ENCODE measurements around the gene GASK1A. TPM values are rescaled to one million over a fixed set of nuclear protein-coding genes. Genes with fewer than 3 reads are reported as not detected.

The GASK1A gene
- total and polyA plus RNA-seq, 2 experiments from 2014 or later: 2.6 to 11.1 TPM

DNA sequence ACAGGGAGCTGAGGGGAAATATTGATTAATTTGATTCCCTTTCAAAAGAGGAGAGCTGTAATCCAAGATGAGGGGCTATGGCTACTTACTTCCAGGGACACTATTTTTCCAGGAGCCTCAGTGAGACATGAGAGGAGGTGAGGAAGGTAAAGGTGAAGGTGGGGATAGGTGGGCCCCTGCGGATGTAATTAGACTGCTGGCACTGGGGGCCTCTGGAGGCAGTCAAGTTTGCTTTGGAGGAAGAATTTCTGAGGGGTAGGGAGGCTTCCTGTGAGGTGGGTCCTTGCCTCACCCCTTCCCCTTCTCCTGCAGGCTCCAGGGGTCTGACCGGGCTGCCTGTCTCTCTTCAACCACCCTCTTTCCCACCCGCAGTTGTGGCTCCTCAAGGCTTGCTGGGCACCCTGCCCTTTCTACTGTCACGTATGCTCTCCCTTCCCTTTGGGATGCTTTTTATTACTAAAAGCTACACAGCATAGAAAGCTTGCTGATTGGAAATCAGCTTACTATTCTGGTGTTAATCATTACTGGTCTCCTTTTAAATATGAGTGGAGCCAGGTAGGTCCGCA is 22.5 kb downstream of the GASK1A start:
- Histone ChIP-seq H2AFZ (no peak overlapping the region), H3K79me2 (replicated peaks; ENCODE audit: insufficient read depth) (no peaks in the 10 kb centered on the region), H3K4me1 (ENCODE audit: insufficient read depth) (peaks cover 7% of the 10 kb centered on the region; the same call in 1 of the 2 replicates), H3K9me2 (ENCODE audit: insufficient read depth) (no peaks in the 10 kb centered on the region), H3K4me2 (no peak overlapping the region), H3F3A (replicated peaks; ENCODE audit: low read depth) (no peaks in the 10 kb centered on the region), H3K27me3 (ENCODE audit: insufficient read depth) (no peaks in the 10 kb centered on the region), H4K20me1 (replicated peaks; ENCODE audit: insufficient read depth) (no peaks in the 10 kb centered on the region), H3K36me3 (ENCODE audit: insufficient read depth) (no peaks in the 10 kb centered on the region), H3K27ac (ENCODE audit: low read depth) (no peak overlapping the region), H3K4me3 (no peak overlapping the region)
- DNase-seq (ENCODE audit: low spot score) (no peak), ATAC-seq (peak; percentile 43; the same call in 1 of the 3 replicates)
- Mint-ChIP-seq H3K4me3 (no peak overlapping the region), H3K4me1 (peaks cover 14% of the 10 kb centered on the region; the same call in 2 of the 3 replicates), H3K9me3 (no peaks in the 10 kb centered on the region), H3K27ac (no peak overlapping the region), H3K27me3 (ENCODE audit: insufficient read depth, low read depth, poor library complexity) (no peaks in the 10 kb centered on the region), H3K36me3 (ENCODE audit: low read depth) (no peaks in the 10 kb centered on the region)
- TF ChIP-seq POLR2AphosphoS5 (IDR thresholded peaks at IDR 0.05; ENCODE audit: low read depth): no peak
- no peak for TF ChIP-seq STAT1 (IDR thresholded peaks at IDR 0.05; ENCODE audit: unreplicated experiment)
- no peak for TF ChIP-seq ZNF114 (CRISPR knock-in tag; IDR thresholded peaks at IDR 0.05)
- no peak for TF ChIP-seq CREB1 (CRISPR knock-in tag; IDR thresholded peaks at IDR 0.05; ENCODE audit: low read depth)
- TF ChIP-seq EZH2phosphoT487 (IDR thresholded peaks at IDR 0.05; ENCODE audit: unreplicated experiment): no peak
- no peak for TF ChIP-seq JUNB (IDR thresholded peaks at IDR 0.05; ENCODE audit: unreplicated experiment)
- TF ChIP-seq ZNF462 (CRISPR knock-in tag; IDR thresholded peaks at IDR 0.05): no peak
- no peak for TF ChIP-seq ZNF331 (CRISPR knock-in tag; IDR thresholded peaks at IDR 0.05; ENCODE audit: low read depth)
- TF ChIP-seq, protein P1, sequence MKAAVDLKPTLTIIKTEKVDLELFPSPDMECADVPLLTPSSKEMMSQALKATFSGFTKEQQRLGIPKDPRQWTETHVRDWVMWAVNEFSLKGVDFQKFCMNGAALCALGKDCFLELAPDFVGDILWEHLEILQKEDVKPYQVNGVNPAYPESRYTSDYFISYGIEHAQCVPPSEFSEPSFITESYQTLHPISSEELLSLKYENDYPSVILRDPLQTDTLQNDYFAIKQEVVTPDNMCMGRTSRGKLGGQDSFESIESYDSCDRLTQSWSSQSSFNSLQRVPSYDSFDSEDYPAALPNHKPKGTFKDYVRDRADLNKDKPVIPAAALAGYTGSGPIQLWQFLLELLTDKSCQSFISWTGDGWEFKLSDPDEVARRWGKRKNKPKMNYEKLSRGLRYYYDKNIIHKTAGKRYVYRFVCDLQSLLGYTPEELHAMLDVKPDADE (IDR thresholded peaks at IDR 0.05): no peak
- no peak for TF ChIP-seq CTCF (conservative IDR thresholded peaks at IDR 0.05; ENCODE audit: low read depth in 2 of 2)
- TF ChIP-seq, protein P2, sequence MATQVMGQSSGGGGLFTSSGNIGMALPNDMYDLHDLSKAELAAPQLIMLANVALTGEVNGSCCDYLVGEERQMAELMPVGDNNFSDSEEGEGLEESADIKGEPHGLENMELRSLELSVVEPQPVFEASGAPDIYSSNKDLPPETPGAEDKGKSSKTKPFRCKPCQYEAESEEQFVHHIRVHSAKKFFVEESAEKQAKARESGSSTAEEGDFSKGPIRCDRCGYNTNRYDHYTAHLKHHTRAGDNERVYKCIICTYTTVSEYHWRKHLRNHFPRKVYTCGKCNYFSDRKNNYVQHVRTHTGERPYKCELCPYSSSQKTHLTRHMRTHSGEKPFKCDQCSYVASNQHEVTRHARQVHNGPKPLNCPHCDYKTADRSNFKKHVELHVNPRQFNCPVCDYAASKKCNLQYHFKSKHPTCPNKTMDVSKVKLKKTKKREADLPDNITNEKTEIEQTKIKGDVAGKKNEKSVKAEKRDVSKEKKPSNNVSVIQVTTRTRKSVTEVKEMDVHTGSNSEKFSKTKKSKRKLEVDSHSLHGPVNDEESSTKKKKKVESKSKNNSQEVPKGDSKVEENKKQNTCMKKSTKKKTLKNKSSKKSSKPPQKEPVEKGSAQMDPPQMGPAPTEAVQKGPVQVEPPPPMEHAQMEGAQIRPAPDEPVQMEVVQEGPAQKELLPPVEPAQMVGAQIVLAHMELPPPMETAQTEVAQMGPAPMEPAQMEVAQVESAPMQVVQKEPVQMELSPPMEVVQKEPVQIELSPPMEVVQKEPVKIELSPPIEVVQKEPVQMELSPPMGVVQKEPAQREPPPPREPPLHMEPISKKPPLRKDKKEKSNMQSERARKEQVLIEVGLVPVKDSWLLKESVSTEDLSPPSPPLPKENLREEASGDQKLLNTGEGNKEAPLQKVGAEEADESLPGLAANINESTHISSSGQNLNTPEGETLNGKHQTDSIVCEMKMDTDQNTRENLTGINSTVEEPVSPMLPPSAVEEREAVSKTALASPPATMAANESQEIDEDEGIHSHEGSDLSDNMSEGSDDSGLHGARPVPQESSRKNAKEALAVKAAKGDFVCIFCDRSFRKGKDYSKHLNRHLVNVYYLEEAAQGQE (IDR thresholded peaks at IDR 0.05; ENCODE audit: unreplicated experiment): no peak
- no peak for TF ChIP-seq EZH2 (IDR thresholded peaks at IDR 0.05; ENCODE audit: low read depth, unreplicated experiment)
- TF ChIP-seq NANOG (IDR thresholded peaks at IDR 0.05; ENCODE audit: borderline replicate concordance): no peak

Data from GM23338 (cell line).